ENCODE measurements around the gene EXO5. TPM values are rescaled to one million over a fixed set of nuclear protein-coding genes. Genes with fewer than 3 reads are reported as not detected.

The EXO5 gene, protein sequence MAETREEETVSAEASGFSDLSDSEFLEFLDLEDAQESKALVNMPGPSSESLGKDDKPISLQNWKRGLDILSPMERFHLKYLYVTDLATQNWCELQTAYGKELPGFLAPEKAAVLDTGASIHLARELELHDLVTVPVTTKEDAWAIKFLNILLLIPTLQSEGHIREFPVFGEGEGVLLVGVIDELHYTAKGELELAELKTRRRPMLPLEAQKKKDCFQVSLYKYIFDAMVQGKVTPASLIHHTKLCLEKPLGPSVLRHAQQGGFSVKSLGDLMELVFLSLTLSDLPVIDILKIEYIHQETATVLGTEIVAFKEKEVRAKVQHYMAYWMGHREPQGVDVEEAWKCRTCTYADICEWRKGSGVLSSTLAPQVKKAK
- 15.5 and 19.7 TPM in 2 replicates for total RNA-seq
- long read RNA-seq, transcript EXO5-209 (3 exons, 941 nt) = major isoform, 10 of 41 reads
- long read RNA-seq, partial matches to known transcripts = 11 of 41 reads
- long read RNA-seq, other reads (novel, unspliced or antisense) = 6 of 41 reads

DNA sequence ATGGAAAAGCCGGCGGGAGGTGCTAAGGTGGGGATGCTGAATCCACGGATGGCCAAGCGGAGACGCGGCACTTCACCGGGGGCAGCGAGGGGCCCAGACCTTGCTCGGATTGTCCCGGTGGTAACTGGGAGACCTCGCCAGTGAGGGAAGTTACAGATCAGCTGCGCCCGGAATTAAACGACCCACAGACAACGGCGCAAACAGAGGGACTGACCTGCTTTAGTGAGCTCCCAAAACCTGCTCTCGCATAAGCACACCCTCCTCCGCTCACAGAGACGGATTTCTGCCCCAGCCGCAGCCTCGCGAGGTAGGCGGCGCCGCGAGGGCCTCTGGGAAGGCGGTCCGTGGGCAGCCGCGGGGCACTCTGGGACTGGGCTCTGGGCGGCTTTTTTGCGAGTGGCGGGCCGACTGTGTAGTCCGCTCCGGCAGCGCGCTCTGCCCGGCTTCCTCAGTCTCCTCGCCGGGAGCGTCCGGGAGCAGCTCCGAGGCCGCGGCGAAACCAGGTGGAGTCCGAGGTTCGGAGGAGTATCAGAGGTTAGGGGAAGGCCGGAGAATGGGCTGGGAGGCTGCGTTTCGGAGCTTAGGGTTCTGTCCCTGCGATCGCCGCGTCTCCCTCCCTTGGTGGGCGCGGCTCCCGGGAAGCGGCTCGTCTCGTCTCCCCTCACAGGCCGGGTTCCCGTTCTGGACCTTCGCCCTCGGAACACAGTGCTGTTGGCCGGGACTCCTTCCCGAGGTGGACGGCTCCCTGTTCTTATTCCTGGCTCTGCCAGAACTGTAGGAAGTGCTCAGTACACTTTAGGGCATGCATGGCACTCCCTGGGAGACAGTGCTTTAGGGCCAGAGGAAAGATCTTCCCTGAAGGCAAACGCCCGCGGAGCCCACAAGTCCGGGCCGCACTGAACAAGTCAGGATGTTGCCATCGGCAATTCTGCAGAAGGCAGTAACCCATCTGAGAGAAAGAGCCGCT is at the start of gene EXO5:
EXO5 (plus strand) TSS at position 393 of the 967 bp plus-strand sequence. CDS start 5,778 bp downstream, outside the sequence.
- Mint-ChIP-seq H3K9me3 (peaks cover 15% of the 10 kb centered on the region), H3K27ac (ENCODE audit: unreplicated experiment) (peak within 1 kb of the TSS; percentile 78)

GRCh38 chr1:40462956-40463590 is 45.5 kb upstream of the EXO5 start:
- Mint-ChIP-seq H3K4me3 (no peak overlapping the region), H3K9me3 (peaks cover 51% of the 10 kb centered on the region), H3K36me3 (ENCODE audit: low read depth) (peaks cover 86% of the 10 kb centered on the region), H3K27ac (ENCODE audit: unreplicated experiment) (no peak overlapping the region), H3K27me3 (ENCODE audit: low read depth) (no peaks in the 10 kb centered on the region), H3K4me1 (no peaks in the 10 kb centered on the region)
- TF ChIP-seq CTCF (conservative IDR thresholded peaks at IDR 0.05) = no peak
- DNase-seq (ENCODE audit: low read depth, low spot score) = no peak

More for the DNA sequence above, at the start of gene EXO5:
- TF ChIP-seq CTCF (conservative IDR thresholded peaks at IDR 0.05) = no peak
- H3K36me3 Mint-ChIP-seq (ENCODE audit: low read depth) = peaks cover 49% of the 10 kb centered on the region
- peaks cover 13% of the 10 kb centered on the region for H3K4me1 Mint-ChIP-seq
- DNase-seq (ENCODE audit: low read depth, low spot score) = peak; percentile 64
- H3K4me3 Mint-ChIP-seq = peak within 1 kb of the TSS; percentile 76
- no peaks in the 10 kb centered on the region for H3K27me3 Mint-ChIP-seq (ENCODE audit: low read depth)

GRCh38 chr1:40469327-40469726 is 39.2 kb upstream of the EXO5 start:
- TF ChIP-seq CTCF (conservative IDR thresholded peaks at IDR 0.05) = no peak
- no peak for DNase-seq (ENCODE audit: low read depth, low spot score)
- H3K9me3 Mint-ChIP-seq = peaks cover 49% of the 10 kb centered on the region
- H3K36me3 Mint-ChIP-seq (ENCODE audit: low read depth) = peaks cover 71% of the 10 kb centered on the region
- H3K27me3 Mint-ChIP-seq (ENCODE audit: low read depth) = no peaks in the 10 kb centered on the region
- H3K4me3 Mint-ChIP-seq = peak overlapping the region; percentile 18
- H3K27ac Mint-ChIP-seq (ENCODE audit: unreplicated experiment) = no peak overlapping the region
- no peaks in the 10 kb centered on the region for H3K4me1 Mint-ChIP-seq

- Mint-ChIP-seq H3K27ac (ENCODE audit: unreplicated experiment) (no peak overlapping the region), H3K4me3 (peak overlapping the region; percentile 35), H3K36me3 (ENCODE audit: low read depth) (peaks cover 35% of the 10 kb centered on the region), H3K27me3 (ENCODE audit: low read depth) (no peaks in the 10 kb centered on the region), H3K4me1 (peaks cover 27% of the 10 kb centered on the region), H3K9me3 (peaks cover 24% of the 10 kb centered on the region)
- TF ChIP-seq CTCF (conservative IDR thresholded peaks at IDR 0.05) = no peak
- no peak for DNase-seq (ENCODE audit: low read depth, low spot score)
Measured at GRCh38 chr1:40475268-40475667, 33.3 kb upstream of the EXO5 start.

All from neural crest cell (in vitro differentiated cells).